Tongue (tissue), 2 donors: ENCODE measurements around the gene PLA1A. TPM values are rescaled to one million over a fixed set of nuclear protein-coding genes. Genes with fewer than 3 reads are reported as not detected.
"Not testable (repeated sequence)": the region's sequence is repeated elsewhere in the genome, so short reads cannot be mapped to it uniquely, and the experiment has no call there.

ENCODE experiments used
- DNase-seq: peaks from one replicate; pipeline ENCODE4 v3.0.0-alpha.2; 2015
- total RNA-seq: library from RNA; depleted of rRNA; stranded (reverse); fragments of >200 nt; gene quantifications from one replicate; pipeline ENCODE4 v1.2.3, GENCODE V29; 2014

The PLA1A gene
- total RNA-seq, 1 donor from 2014 or later: 0.31 TPM

- DNase-seq: peak; percentile 88
These were observed 65.1 kb downstream of the PLA1A start for GRCh38 chr3:119662604-119663373.

GRCh38 chr3:119663885-119664284, 66.2 kb downstream of the PLA1A start:
- DNase-seq: no peak

GRCh38 chr3:119664370-119664769, 66.7 kb downstream of the PLA1A start:
- DNase-seq: no peak

GRCh38 chr3:119664850-119665379, 67.2 kb downstream of the PLA1A start:
- DNase-seq: no peak

- DNase-seq: no peak
These were observed 68.4 kb downstream of the PLA1A start for GRCh38 chr3:119665954-119666559.

- no peak for DNase-seq
These were observed 72.4 kb downstream of the PLA1A start for GRCh38 chr3:119669906-119670570.

- DNase-seq: no peak
These were observed 75.1 kb downstream of the PLA1A start for GRCh38 chr3:119672776-119673175.

- no peak for DNase-seq
These were observed 76.2 kb downstream of the PLA1A start for GRCh38 chr3:119673875-119674274.

- no peak for DNase-seq
These were observed 77.6 kb downstream of the PLA1A start for GRCh38 chr3:119675188-119675874.

- DNase-seq: no peak
These were observed 78.3 kb downstream of the PLA1A start for GRCh38 chr3:119676020-119676419.

- peak; percentile 99 for DNase-seq
These were observed 79.3 kb downstream of the PLA1A start, which contains the start of gene COX17 for GRCh38 chr3:119676771-119677640. TSS of gene COX17 (minus strand) at chr3:119677406. CDS start at chr3:119677310, 96 bp downstream.

- no peak for DNase-seq
These were observed 79.9 kb downstream of the PLA1A start for GRCh38 chr3:119677641-119677934.

- DNase-seq: not testable (repeated sequence)
These were observed 80.5 kb downstream of the PLA1A start for GRCh38 chr3:119678209-119678608.

Other genes with a start within 250 kb of the PLA1A start
- 55.7 TPM for gene TMEM39A, start 134.3 kb upstream of the PLA1A start, total RNA-seq
- 26.4 TPM for gene POGLUT1, start 128.9 kb upstream of the PLA1A start, total RNA-seq
- 52.4 TPM for gene TIMMDC1, start 99.3 kb upstream of the PLA1A start, total RNA-seq
- gene CD80, start 38.3 kb upstream of the PLA1A start, total RNA-seq: not detected
- gene ADPRH, start 18.4 kb upstream of the PLA1A start, total RNA-seq: 11.2 TPM
- 38.7 TPM for gene POPDC2, start 62.7 kb downstream of the PLA1A start, total RNA-seq
- 17.2 TPM for gene COX17, start 79.5 kb downstream of the PLA1A start, total RNA-seq
- 2.1 TPM for gene CFAP91, start 105.1 kb downstream of the PLA1A start, total RNA-seq
- gene NR1I2, start 184.2 kb downstream of the PLA1A start, total RNA-seq: not detected